Panc1 (cell line): ENCODE results near the gene UBE2QL1. TPM values are rescaled to one million over a fixed set of nuclear protein-coding genes. Genes with fewer than 3 reads are reported as not detected.

Experiments used
- ATAC-seq: fragments of 200-7000 bp; cut with Tn5 transposase; 2 replicates; pipeline ENCODE4 v1.9.1; 2020; ENCODE audit warnings: mild to moderate bottlenecking, moderate library complexity
- BruUV-seq: library from RNA; stranded (reverse); fragments of 400-500 nt; replicated peaks from 2 replicates; lab custom pipeline; 2021; lab: Mats Ljungman, UMichigan
- CTCF ChIA-PET: fragments of 300-600 bp; sonication (Branson Sonifier 250); formaldehyde crosslinking; loops from one replicate; lab custom pipeline; 2022; ENCODE audit warnings: antibody characterized with exemption; lab: Charles Lee
- POLR2A ChIA-PET: fragments of 300-600 bp; sonication (Branson Sonifier 250); formaldehyde crosslinking; loops from one replicate; lab custom pipeline; 2022; ENCODE audit warnings: antibody characterized with exemption; lab: Charles Lee
- DNase-seq: peaks from one replicate; pipeline ENCODE4 v3.0.0-alpha.2; 2010; ENCODE audit warnings: low read depth, low spot score
- H3K27ac ChIP-seq: 2 replicates; pipeline ENCODE4 v1.5.1; 2011; ENCODE audit warnings: mild to moderate bottlenecking, low read length, inconsistent platforms
- H3K27me3 ChIP-seq: fragments of 200-500 bp; sonication (Bioruptor generic); 2 replicates; pipeline ENCODE4 v1.6.0; 2014; ENCODE audit warnings: low read length, inconsistent platforms; ENCODE audit not compliant: control insufficient read depth, insufficient read depth
- H3K36me3 ChIP-seq: fragments of 200-500 bp; sonication (Bioruptor generic); 2 replicates; pipeline ENCODE4 v1.5.1; 2014; ENCODE audit warnings: inconsistent platforms, mild to moderate bottlenecking, low read length, moderate library complexity; ENCODE audit not compliant: control insufficient read depth, insufficient read depth
- H3K4me1 ChIP-seq: 2 replicates; pipeline ENCODE4 v1.5.1; 2011; ENCODE audit warnings: inconsistent platforms, mild to moderate bottlenecking, low read length, moderate library complexity; ENCODE audit not compliant: control insufficient read depth, insufficient read depth
- H3K4me3 ChIP-seq, 2 experiments: 2 replicates each; pipeline ENCODE4 v1.5.1; 2011 to 2012; ENCODE audit warnings: low read depth in 2 of 2, low read length in 2 of 2, mild to moderate bottlenecking in 2 of 2, inconsistent platforms in 1 of 2, moderate library complexity in 1 of 2
- H3K9me3 ChIP-seq: fragments of 200-500 bp; sonication (Bioruptor generic); 2 replicates; pipeline ENCODE4 v1.5.1; 2014; ENCODE audit warnings: low read depth, mild to moderate bottlenecking, inconsistent platforms, low read length, moderate library complexity; ENCODE audit not compliant: control insufficient read depth, insufficient read depth
- CTCF ChIP-seq: fragments of 450-650 bp; IDR thresholded peaks from 2 replicates; pipeline ENCODE4 v1.5.1; 2017; ENCODE audit warnings: mild to moderate bottlenecking
- POLR2AphosphoS5 ChIP-seq: IDR thresholded peaks from 2 replicates; pipeline ENCODE4 v1.6.1; 2012; ENCODE audit warnings: mild to moderate bottlenecking, low read depth, low read length, moderate library complexity
- REST ChIP-seq, 2 experiments: IDR thresholded peaks; 2 replicates each; pipeline ENCODE4 v1.6.1; 2011 to 2012; ENCODE audit warnings: low read depth in 2 of 2, control low read depth in 1 of 2, low read length in 1 of 2, mild to moderate bottlenecking in 1 of 2, moderate library complexity in 1 of 2; ENCODE audit not compliant: insufficient read depth in 1 of 2
- SIN3A ChIP-seq: IDR thresholded peaks from 2 replicates; pipeline ENCODE4 v1.6.1; 2012; ENCODE audit warnings: low read depth, mild to moderate bottlenecking, low read length, moderate library complexity, borderline replicate concordance; ENCODE audit not compliant: insufficient read depth
- TCF7L2 ChIP-seq: IDR thresholded peaks from 2 replicates; pipeline ENCODE4 v1.6.1; 2011; ENCODE audit warnings: mild to moderate bottlenecking, low read depth, low read length, inconsistent platforms
- in situ Hi-C: cut with HindIII; loops from 2 replicates; pipeline ENCODE4 v1.10.0; 2016; ENCODE audit warnings: low sequenced_read_pairs, low pct_unique_long_range_greater_than_20kb
- intact Hi-C: fragments of 100-400 bp; cut with micrococcal nuclease; formaldehyde crosslinking; loops from one replicate; pipeline ENCODE4 v1.10.0; 2022; ENCODE audit not compliant: unreplicated experiment
- total RNA-seq: library from RNA; stranded (reverse); gene quantifications from one replicate; pipeline ENCODE4 v1.2.1, GENCODE V29; 2021; ENCODE audit not compliant: unreplicated experiment

The UBE2QL1 gene
- total RNA-seq, 1 experiment from 2014 or later = not detected

DNA sequence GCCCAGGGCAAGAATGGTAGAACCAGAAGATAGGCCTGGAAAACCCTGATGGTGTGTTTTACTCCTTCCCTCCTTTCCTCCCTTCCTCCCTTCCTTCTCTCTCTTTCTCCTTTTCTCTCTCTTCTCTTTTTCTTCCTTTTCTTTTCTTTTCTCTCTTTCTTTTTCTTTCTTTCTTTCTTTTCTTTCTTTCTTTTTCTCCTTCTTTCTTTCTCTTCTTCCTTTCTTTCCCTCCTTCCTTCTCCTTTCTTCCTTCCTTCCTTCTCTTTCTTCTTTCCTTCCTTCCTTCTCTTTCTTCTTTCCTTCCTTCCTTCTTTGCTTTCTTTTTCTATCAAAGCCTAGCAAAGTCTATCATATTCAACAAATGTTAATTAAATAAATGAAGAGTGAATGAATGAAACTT is 24.0 kb upstream of the UBE2QL1 start:
- H3K36me3 ChIP-seq = no peaks in the 10 kb centered on the region
- DNase-seq (no peak), ATAC-seq (no peak)
- ChIA-PET CTCF (interaction anchor here (0.6 kb wide), 2 partner anchors 17 to 287 kb away, joined by 3 to 6 read pairs; no protein-coding TSS in a partner anchor), POLR2A (no interaction called here)
- no peak overlapping the region for H3K27ac ChIP-seq
- in situ Hi-C loops (no loop called here), intact Hi-C loops (no loop called here)
- no peak overlapping the region for H3K4me3 ChIP-seq
- BruUV-seq = no TSS peak
- TF ChIP-seq CTCF (no peak), TCF7L2 (no peak), REST (IDR thresholded peaks at IDR 0.05; ENCODE audit: insufficient read depth in 1 of 2, low read depth in 2 of 2, low read length in 1 of 2) (no peak), POLR2AphosphoS5 (no peak), SIN3A (no peak)
- H3K27me3 ChIP-seq = no peaks in the 10 kb centered on the region
- H3K4me1 ChIP-seq = no peaks in the 10 kb centered on the region
- H3K9me3 ChIP-seq = no peaks in the 10 kb centered on the region

- in situ Hi-C loops = no loop called here
- no peak overlapping the region for H3K4me3 ChIP-seq
- H3K9me3 ChIP-seq = no peaks in the 10 kb centered on the region
- DNase-seq = no peak
- H3K27me3 ChIP-seq = 0 out of 2 replicates have a peak, but pooled peaks cover under 1% of the 10 kb centered on the region
- intact Hi-C loops = no loop called here
- ChIA-PET CTCF (no interaction called here), POLR2A (no interaction called here)
- BruUV-seq = no TSS peak
- H3K4me1 ChIP-seq = no peaks in the 10 kb centered on the region
- H3K27ac ChIP-seq = no peak overlapping the region
- no peak for ATAC-seq
- H3K36me3 ChIP-seq = no peaks in the 10 kb centered on the region
- TF ChIP-seq REST (IDR thresholded peaks at IDR 0.05; ENCODE audit: insufficient read depth in 1 of 2, low read depth in 2 of 2, low read length in 1 of 2) = no peak
- no peak for TF ChIP-seq POLR2AphosphoS5
- TF ChIP-seq TCF7L2 = no peak
- TF ChIP-seq CTCF = no peak
- no peak for TF ChIP-seq SIN3A
Measured at GRCh38 chr5:6427694-6428093, 21.0 kb upstream of the UBE2QL1 start.
